CD4-positive, alpha-beta T cell treated with Interferon alpha-2 for 1 hour (primary cell): ENCODE measurements around the gene TMUB2.
A peak's percentile ranks its signal among the peaks of the same experiment; 100 is the strongest.

ENCODE experiments used
- DNase-seq, 2 donors: peaks; one replicate each; pipeline ENCODE4 v3.0.0-alpha.2; 2020 to 2022

TMUB2 gene

DNA sequence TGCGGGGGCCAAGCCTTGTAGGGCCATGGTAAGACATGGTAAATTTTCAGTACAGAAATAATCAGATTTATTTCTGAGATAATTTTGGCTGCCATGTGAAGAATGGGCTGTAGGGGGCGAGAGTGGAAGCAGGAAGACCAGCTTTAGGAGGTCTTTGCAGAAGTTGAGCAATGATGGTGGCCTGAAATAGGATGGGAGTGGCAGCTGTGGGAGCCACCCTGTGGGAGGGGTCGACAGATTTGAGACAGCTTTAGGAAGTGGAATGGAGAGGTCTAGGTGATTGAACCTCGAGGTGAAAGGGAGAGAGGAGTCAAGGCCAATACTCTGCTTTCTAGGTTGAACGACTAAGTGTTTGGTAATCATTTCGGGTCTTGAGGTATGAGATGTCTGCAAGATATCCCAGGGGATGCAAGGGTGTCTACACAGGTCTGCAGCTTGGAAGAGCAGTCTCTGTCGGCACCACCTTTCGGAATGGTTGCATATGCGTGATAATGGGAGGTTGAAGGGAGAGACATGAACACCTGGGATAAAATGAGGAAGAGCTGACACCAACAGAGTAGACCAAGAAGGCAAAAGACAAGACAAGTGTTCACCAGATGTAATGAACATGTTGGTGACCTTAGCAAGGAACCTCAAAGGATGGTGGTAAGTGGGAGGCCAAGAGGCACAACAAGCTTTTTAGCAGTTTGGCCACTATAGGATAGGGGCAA is 17.1 kb downstream of the TMUB2 start:
- DNase-seq, result peak; percentile 58 to 73

DNA sequence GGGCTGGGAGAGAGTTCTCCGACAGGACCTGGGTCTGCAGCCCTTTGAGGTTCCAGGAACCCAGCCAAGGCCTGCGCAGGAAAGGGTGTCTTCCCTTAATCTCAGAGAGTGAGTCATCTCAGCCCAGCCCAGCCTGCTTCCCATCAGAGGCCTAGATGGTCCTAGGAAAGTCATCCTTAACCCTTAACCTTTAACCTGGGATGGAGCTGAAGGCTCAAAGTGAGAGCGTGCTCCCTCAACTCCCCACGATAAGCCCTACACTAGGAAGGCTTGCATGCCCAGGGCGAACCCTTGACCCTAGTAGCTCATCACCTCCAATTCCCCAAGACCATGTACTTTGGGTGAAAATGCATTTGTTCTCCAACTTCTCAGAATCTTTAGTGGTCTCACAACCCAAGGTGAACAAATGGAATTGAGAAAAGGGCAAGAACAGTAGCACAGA is 17.7 kb downstream of the TMUB2 start:
- no peak for DNase-seq

DNA sequence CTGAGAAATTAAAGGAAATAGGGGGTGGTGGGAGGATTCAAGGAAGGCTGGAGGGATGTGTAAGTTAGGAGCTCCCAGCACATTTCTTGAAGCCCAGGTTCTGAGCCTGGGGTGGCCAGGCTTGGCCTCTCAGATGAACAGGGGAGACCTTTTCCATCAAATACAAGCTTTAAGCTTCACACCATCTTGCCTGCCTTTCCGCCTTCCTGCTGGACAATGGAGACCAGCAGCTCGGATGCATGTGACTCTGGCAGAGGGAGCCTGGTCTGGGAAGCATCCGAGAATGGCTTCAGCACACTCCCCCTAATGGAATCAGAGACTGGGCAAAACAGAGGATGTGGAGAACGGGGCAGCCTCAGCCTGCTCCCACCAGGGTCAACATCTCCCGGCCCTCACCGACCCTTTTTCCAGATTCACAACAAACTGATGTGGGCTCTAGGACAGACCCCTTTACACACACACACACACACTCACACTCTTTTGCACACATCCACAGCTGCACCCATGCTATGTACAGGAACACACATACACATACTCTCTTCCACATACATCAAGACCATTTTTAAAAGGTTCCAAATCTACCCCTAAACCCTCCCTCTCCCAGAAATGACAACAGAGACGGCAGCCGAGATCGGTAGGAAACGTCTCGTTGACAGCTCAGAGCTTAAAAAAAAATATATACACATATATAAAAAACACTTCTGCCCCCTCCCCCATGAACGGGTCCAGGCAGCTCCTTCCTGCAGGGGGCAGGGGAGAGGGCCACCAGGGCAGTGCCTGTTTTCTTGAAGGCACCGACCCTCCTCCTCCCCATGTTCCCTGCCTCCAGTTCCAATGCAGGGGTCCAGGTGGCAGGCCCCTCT is 19.4 kb downstream of the TMUB2 start:
- no peak for DNase-seq

DNA sequence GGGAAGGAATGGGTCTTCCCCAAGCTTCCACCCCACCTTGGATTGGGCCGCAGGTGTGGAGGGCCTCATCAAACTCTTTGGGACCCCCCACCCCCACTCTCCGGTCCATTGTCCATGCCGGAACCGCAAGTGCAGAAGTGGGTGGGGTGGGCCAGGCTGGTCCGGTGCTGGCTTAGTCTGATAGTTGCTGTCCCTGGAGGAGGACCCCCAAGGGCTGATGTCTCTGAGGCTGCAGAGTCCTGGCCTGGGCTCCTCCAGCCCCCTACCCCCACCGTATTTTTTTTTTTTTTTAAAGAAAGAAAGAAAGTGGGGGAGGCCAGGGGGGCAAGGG is 20.0 kb downstream of the TMUB2 start:
- no peak for DNase-seq

DNA sequence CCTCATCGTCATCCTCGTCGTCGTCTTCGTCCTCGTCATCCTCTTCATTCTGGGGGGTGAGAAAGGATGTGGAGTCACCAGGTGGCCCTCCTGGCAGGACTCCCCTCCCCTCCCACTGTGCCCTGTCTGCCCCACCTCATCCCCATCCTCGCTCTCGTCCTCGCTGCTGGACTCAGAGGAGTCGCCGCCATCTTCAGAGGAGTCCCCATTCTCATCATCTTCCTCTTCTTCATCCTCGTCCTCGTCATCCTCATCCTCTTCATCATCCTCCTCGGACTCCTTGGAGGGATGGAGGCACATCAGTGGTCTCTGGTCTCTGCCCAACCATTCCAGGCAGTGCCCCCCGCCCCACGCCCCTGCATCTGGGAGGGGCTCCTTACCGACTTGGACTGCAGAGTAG is 20.5 kb downstream of the TMUB2 start:
- DNase-seq, result no peak

DNA sequence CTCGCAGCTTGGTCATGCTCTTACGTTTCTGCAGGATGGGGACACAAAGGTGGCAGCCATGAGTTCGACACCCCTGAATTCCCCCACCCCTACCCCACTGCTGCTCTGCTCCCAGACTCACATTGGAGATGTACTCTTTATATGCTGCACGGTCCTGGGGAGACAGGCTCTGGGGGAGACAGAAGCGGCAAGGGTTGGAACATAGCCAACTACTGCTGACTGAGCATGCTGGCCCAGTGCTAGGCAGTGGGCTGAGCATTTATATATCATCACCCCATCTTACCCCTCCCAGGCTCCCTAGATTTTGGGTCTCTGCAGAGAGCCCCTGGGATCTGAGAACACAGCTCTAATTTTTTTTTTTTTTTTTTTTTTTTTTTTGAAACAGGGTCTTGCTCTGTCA is 21.0 kb downstream of the TMUB2 start:
- no peak for DNase-seq

DNA sequence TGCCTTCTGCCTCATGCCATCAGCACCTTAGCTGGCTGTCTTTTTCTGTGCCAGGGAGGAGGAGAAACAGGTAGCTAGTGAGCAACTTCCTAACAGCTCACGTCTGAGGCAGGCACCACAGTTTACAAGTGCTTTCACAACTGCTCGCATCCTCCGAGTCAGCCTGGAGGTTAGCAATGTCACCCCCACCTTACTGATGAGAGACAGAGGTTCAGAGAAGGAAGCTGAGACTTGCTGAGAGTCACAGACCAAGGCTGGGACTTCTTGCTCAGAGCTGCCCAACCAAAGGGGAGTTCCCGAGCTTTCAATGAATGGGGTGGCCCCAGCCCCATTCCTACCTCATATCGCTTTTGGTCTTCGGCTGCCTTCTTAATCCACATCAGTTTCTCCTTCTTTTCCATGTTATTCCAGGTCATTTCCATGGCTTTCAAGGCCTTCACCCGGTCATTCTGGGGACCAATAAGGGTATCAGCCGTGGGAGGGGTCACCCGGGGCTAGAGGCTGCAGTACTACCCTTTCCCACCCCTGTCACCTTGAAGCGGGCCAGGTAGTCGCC is 23.1 kb downstream of the TMUB2 start:
- no peak for DNase-seq

DNA sequence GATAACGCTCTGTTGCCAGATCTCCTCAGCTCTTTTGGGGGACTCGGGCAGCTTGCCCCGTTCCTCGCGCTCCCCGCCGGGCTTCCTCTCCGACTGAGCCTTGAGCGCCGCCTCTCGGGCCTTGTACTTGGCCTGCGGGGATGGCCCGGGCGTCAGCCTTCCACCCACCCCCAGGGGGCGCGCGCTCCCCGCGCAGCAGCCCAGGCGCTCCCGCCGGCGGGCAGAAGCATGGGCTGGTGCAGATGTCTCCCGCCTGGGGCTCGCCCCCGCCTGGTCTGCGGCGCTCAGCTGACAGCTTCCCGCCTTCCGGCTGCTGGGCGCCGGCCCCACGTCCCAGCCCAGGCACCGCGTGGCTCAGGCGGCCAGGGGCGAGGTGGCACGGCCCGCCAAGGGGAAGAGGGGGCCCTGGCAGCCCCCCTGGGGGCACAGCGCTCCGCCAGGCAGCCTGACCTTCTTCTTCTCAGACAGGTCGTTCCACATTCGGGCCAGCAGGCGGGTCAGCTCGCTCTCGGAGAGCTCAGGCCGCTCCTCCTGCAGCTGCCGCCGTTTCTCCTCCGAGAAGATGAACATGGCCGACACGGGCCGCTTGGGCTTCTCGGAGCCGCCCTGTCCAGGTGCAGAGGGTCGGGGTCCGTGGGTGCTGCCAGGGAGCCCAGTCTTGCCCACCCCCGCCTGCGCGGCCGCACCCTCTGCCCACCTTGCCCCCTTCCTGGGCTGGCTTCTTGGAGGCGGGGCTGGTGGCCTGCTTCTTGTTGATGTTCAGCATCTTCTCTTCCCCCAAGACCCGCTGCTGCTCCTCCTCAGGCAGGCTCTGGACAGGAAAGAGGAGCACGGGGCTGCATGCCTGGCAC is 23.8 kb downstream of the TMUB2 start:
- peak; percentile 91 to 94 for DNase-seq

DNA sequence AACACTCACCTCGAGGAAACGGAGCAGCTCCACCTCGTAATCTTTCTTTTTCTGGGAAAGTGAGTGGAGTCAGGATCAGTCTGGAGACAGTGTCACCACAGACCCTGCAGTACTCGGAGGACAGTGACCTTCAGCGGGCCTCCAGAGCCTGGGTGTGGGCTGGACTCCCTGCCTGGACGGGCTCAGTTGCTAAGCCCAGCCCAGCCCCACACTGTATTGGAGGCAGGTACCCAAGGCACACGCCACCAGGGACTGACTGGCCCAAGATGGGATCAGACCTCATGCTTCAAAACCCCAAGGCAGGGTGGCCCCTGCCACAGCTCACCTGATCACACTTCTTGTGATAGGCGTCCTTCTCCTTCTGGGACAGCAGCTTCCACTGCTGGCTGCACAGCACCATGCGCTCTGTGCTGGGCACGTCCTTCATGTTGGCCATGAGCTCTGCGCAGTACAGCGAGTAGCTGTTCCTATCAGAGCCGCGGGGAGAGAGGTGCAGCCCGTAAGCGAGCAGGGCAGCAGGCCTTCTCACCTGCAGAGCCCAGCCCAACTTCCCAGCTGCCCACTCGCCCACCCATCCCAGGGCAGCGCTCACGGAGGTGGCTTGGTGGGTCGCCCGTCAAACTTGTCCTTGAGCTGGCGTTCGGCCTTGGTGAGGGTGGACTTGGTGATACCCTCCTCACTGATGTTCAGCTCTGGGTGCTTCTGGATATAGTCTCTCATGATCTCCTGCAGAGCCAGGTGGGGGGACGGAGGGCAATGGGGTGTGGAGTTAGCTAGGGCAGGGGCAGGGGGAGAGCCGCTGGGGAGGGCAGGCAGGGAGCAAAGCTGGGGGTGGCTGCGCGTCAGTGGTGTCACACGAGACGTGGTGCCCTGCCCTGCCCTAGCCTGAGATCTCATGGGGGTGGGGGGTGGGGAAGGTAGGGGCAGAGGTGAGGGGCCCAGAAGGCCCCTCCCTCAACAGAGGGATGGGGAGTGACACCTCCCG is 24.8 kb downstream of the TMUB2 start:
- no peak for DNase-seq

DNA sequence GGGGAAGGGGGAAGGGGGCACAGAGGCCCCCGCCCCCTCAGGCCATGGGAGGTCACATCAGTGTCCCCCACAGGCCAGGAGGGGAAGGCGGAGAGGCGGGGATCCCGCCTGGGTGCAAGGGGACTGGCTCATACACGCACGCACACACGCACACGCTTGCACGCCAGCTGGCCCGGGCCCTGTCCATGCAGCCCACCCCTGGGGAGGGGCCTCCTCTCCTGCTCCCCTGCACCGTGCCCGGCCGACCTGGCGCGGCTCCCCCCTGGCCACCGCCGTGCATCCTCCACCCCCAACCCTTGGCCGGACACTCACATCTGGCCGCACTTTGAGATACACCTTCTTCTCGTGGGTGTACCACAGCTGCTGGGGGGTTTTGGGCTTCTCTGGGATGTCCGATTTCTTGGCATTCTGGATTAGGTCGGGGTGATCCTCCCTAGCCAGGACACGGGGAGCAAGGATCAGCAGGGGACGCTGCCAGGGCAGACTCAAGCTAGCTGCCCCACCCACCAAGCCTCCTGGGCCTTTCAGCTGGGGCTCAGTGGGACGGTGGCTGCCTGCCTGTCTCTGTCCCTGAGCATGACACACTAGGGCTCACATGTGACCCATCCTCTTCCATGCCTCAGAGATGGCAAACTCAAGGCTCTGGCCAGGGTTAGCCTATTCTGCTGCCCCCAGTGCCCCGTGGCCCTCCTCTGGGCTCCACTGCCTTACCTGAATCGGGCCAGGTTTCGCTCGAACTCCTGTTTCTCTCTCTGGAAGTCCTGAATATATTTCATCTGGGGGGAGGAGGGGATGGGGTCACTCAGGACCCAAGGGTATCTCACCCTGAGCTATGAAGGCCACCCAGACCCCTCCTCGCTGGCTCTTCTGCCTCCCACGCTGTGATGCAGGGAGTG is 26.0 kb downstream of the TMUB2 start:
- no peak for DNase-seq

DNA sequence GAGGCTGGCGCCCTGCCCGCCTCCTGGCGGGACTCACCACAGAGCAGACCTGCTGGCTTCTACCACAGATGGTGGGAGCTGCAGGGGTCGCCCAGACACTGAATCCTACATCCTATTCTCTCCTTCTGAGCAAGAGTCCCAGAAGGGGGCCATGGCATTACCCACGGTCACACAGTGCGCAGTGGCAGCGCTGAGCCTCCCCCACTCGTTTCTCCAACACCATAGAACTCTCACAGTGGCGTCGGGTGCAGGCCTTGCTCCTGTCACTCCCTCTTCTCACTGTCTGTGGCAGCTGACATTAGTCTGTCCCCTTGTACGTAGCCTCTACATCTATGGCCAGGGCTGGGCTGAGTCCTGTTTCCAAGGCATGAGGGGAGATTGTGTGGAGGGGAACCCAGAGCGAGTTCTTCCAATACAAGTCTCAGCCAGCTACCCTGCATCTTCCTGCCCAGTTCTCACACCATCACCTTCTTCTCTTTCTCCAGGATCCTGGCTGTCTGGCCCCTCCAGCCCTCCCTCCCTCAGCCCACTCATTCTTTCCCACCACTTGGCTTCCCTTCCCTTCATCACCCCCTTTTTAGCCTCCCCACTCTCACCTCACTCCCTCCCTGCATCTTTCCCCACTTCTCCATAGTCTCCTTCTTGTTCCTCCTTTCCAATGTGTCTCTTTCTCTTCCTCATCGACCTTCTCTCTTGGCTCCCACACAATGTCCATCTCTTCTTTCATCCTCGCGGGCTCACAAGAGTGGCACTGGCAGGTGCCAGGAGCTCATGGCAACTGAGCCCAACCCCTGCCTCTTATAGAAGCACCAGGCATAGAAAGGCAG is 26.8 kb downstream of the TMUB2 start:
- DNase-seq, result no peak

DNA sequence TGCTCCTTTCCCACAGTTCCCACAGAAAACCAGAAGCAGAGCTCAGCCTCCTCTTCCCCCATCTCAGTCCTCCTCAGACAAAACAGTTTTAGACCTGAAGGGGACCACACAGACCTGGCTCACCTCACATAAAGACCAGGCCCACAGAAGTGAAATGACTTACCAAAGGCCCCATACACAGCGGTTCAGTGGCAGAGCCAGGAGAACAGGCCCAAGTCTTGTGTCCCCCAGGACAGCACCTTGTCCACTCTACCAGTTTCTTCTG is 27.4 kb downstream of the TMUB2 start:
- DNase-seq, result no peak

DNA sequence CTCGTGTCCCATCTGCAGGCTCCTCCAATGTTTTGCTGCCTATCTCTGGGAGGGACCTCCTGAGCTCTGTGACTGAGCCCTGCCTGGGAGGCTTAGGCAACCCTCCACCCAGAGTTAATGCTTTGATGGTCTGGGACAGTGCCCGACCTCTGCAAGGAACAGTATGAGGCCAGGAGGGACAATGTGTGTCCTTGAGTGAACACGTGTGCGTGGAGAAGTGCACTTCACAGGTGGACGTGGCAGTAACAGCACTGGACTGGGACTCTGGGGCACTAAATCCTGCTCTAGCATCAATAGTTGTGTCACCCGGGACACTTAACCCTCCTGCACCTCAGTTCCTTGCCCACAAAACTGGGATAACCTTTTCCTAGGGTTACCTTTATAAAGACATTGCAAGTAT is 28.1 kb downstream of the TMUB2 start:
- no peak for DNase-seq

DNA sequence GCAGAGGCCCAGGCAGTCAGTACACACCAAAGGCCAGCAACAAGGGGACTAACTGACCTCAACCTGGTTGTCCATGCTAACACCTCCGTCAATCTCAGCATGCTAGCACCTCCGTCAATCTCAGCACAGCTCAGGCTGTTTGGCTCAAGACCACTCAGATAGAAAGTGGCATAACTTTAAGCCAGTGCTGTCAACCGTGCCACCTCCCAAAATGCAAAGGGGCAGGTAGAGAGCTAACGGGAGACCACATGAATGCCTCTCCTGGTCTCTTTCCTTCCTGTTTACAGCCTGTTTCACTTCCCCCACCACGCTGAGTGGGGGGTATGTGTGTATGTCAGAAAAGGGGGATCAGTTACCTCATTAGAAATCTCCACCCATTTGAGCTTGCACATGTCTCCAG is 29.4 kb downstream of the TMUB2 start:
- DNase-seq, result peak; percentile 55 to 59

DNA sequence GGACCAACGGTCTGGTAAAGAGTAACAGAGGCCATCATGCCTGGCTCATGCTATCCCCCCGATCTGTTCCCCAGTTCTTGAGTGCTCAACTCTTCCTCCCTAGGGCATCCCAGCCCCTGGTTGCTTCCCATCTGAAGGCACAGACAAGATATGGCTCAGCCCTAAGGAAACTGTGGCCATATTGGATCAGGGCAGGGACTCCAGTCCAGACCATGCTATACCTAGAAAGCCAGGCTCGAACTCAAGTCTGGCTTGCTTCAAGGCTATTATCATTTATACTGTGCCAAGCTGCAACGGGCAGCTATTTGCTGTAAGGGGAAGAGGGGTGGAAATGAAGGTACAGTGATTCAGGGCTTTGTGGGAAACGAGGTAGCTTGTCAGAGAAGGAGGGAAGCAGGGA is 29.9 kb downstream of the TMUB2 start:
- DNase-seq, result no peak

DNA sequence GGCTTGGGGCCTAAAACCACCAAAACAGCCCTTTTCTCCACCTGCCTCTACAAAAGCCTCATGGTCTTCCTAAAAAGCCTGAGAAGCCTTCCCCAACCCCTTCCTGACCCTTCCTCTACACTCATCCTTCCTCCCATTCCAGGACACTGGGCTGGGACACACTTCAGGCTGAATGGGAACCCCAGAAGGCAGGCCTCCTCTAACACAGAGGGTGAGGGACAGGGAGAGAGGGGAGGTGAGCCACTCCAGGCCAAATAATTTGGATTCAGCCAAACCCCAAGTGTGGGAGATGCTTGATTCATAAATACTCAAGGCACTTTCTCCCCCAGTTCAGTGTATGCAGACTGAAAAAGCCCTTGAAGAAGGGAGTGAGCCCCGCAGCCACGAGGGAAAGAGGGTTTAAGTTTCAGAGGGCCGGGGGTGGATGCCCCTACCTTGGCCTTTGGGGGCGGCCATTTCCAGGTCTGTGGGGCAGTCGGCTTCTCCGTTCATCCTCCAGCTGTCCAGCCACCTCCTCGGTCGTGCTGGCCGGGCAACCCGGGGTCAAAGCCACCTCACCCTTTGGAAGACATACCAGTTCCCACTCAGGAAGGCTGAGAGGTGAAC is 31.1 kb downstream of the TMUB2 start:
- no peak for DNase-seq

DNA sequence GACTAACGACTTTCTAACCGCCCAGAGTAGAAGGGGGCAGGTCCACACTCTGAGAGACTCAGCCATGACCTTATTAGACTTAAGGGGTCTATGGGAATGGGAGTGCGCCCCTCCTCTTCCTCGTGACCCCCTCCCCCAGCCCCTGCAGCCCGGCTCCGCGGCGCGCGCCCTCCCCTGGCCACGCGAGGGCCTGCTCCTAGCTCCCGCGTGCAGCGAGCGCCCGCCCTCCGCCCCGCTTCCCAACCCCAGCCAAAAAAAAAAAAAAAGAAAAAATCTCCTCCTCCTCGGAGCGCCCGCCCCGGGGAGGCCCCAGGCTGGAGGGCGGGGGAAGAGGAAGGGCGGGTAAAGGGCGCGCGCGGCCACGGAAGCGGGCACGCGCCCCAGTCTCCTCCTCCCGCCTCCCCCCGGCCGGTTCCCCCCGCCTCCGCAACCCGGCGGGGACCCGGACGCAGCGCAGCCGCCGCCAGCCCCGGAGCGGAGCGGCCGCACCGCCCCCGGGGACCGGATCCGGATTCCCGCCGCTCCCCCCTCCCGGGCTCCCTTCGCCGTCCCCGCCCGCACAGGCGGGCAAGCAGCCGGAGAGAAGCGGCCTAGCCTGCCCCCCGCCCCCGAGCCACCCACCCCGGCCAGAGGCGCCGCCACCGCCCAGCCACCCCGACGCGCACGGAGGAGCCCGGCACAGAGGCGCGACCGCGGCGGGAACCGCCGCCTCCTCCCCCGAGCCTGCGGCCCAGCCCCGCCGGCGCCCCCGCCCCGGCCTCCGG is 31.8 kb downstream of the TMUB2 start:
- DNase-seq, result peak; percentile 89 to 93

DNA sequence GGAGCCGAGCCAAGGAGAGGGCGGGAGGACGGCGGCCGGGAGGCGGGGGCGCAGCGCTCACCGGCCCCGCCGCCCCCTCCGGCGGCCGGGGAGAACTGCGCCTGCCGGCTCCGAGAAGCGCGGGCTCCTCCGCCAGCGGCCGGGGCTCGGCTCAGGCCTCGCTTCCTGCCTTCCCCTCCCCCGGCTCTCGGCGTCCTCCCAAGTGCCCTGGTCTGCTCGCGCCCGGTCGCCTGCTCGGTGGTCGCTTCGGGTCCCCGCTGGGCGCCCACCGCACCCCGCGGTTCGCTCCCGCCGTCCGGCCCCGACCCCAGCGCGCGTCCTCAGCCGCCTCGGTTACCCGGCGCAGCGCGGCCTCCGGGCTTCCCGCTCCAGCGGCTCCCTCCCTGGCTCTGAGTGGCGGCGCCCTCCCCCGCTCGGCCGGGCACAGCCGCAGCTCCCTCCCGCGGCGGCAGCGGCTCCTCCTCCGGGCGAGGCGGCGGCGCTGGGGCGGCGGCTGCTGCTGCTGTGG is 32.4 kb downstream of the TMUB2 start:
- DNase-seq, result peak; percentile 67 to 78
